Measurements from ENCODE around the gene CXXC5. TPM values are rescaled to one million over a fixed set of nuclear protein-coding genes. Genes with fewer than 3 reads are reported as not detected.
"Not testable (repeated sequence)": the region's sequence is repeated elsewhere in the genome, so short reads cannot be mapped to it uniquely, and the experiment has no call there.

Gene CXXC5
- total RNA-seq, 1 experiment from 2014 or later: 85.0 TPM

DNA sequence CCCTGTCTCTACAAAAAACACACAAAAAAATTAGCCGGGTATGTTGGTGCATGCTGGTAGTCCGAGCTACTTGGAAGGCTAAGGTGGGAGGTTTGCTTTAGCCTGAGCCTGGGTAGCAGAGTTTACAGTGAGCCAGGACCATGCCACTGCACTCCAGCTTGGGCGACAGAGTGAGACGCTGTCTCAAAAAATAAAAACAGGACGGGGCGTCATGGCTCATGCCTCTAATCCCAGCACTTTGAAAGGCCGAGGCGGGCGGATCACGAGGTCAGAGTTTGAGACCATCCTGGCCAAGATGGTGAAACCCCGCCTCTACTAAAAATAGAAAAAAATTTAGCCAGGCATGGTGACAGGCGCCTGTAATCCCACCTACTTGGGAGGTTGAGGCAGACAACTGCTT is 46.7 kb upstream of the CXXC5 start:
- H3K9me3 ChIP-seq (ENCODE audit: control insufficient read depth, insufficient read depth, low read depth, low read length): no peaks in the 10 kb centered on the region
- no peak for ATAC-seq
- no TSS peak for BruUV-seq (replicated peaks)
- peaks cover 5% of the 10 kb centered on the region; the same call in 1 of the 2 replicates for H3K36me3 ChIP-seq (ENCODE audit: control insufficient read depth, insufficient read depth, low read length)
- peaks cover 6% of the 10 kb centered on the region for H3K4me1 ChIP-seq (ENCODE audit: control insufficient read depth, insufficient read depth, low read length)
- ChIA-PET POLR2A (no interaction called here), CTCF (no interaction called here)
- no peaks in the 10 kb centered on the region for H3K27me3 ChIP-seq (ENCODE audit: control insufficient read depth, insufficient read depth, low read length)
- in situ Hi-C loops (cut with HindIII; ENCODE audit: low pct_unique_long_range_greater_than_20kb, low sequenced_read_pairs): no loop called here
- no peak for DNase-seq (ENCODE audit: low read depth, low spot score)
- intact Hi-C loops (cut with micrococcal nuclease; ENCODE audit: unreplicated experiment): no loop called here
- H3K27ac ChIP-seq (ENCODE audit: low read length): no peak overlapping the region
- no peak overlapping the region for H3K4me3 ChIP-seq (ENCODE audit: low read depth in 2 of 2, low read length in 2 of 2)
- no peak for TF ChIP-seq POLR2AphosphoS5 (IDR thresholded peaks at IDR 0.05; ENCODE audit: low read depth, low read length)
- TF ChIP-seq SIN3A (IDR thresholded peaks at IDR 0.05; ENCODE audit: borderline replicate concordance, insufficient read depth, low read depth, low read length): no peak
- no peak for TF ChIP-seq TCF7L2 (IDR thresholded peaks at IDR 0.05; ENCODE audit: low read depth, low read length)
- TF ChIP-seq, protein P1, sequence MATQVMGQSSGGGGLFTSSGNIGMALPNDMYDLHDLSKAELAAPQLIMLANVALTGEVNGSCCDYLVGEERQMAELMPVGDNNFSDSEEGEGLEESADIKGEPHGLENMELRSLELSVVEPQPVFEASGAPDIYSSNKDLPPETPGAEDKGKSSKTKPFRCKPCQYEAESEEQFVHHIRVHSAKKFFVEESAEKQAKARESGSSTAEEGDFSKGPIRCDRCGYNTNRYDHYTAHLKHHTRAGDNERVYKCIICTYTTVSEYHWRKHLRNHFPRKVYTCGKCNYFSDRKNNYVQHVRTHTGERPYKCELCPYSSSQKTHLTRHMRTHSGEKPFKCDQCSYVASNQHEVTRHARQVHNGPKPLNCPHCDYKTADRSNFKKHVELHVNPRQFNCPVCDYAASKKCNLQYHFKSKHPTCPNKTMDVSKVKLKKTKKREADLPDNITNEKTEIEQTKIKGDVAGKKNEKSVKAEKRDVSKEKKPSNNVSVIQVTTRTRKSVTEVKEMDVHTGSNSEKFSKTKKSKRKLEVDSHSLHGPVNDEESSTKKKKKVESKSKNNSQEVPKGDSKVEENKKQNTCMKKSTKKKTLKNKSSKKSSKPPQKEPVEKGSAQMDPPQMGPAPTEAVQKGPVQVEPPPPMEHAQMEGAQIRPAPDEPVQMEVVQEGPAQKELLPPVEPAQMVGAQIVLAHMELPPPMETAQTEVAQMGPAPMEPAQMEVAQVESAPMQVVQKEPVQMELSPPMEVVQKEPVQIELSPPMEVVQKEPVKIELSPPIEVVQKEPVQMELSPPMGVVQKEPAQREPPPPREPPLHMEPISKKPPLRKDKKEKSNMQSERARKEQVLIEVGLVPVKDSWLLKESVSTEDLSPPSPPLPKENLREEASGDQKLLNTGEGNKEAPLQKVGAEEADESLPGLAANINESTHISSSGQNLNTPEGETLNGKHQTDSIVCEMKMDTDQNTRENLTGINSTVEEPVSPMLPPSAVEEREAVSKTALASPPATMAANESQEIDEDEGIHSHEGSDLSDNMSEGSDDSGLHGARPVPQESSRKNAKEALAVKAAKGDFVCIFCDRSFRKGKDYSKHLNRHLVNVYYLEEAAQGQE (IDR thresholded peaks at IDR 0.05; ENCODE audit: insufficient read depth in 1 of 2, low read depth in 2 of 2, low read length in 1 of 2): no peak
- TF ChIP-seq CTCF (IDR thresholded peaks at IDR 0.05): no peak

GRCh38 chr5:139601948-139602347 is 46.2 kb upstream of the CXXC5 start:
- DNase-seq (ENCODE audit: low read depth, low spot score); H3K36me3 ChIP-seq (ENCODE audit: control insufficient read depth, insufficient read depth, low read length); intact Hi-C loops (cut with micrococcal nuclease; ENCODE audit: unreplicated experiment); POLR2A ChIA-PET; H3K9me3 ChIP-seq (ENCODE audit: control insufficient read depth, insufficient read depth, low read depth, low read length); H3K4me3 ChIP-seq (ENCODE audit: low read depth in 2 of 2, low read length in 2 of 2); H3K27ac ChIP-seq (ENCODE audit: low read length); in situ Hi-C loops (cut with HindIII; ENCODE audit: low pct_unique_long_range_greater_than_20kb, low sequenced_read_pairs); H3K27me3 ChIP-seq (ENCODE audit: control insufficient read depth, insufficient read depth, low read length); ATAC-seq; BruUV-seq (replicated peaks); H3K4me1 ChIP-seq (ENCODE audit: control insufficient read depth, insufficient read depth, low read length); CTCF ChIA-PET: not testable (repeated sequence)

GRCh38 chr5:139605887-139606286 is 42.3 kb upstream of the CXXC5 start:
- TF ChIP-seq POLR2AphosphoS5 (IDR thresholded peaks at IDR 0.05; ENCODE audit: low read depth, low read length): no peak
- TF ChIP-seq, protein P1 (IDR thresholded peaks at IDR 0.05; ENCODE audit: insufficient read depth in 1 of 2, low read depth in 2 of 2, low read length in 1 of 2): no peak
- TF ChIP-seq CTCF (IDR thresholded peaks at IDR 0.05): no peak
- no peak for TF ChIP-seq TCF7L2 (IDR thresholded peaks at IDR 0.05; ENCODE audit: low read depth, low read length)
- no peak for TF ChIP-seq SIN3A (IDR thresholded peaks at IDR 0.05; ENCODE audit: borderline replicate concordance, insufficient read depth, low read depth, low read length)
- ATAC-seq (no peak), DNase-seq (ENCODE audit: low read depth, low spot score) (no peak)
- intact Hi-C loops (cut with micrococcal nuclease; ENCODE audit: unreplicated experiment): no loop called here
- Histone ChIP-seq H3K4me3 (ENCODE audit: low read depth in 2 of 2, low read length in 2 of 2) (no peak overlapping the region), H3K27me3 (ENCODE audit: control insufficient read depth, insufficient read depth, low read length) (no peaks in the 10 kb centered on the region), H3K27ac (ENCODE audit: low read length) (no peak overlapping the region), H3K36me3 (ENCODE audit: control insufficient read depth, insufficient read depth, low read length) (peaks cover 5% of the 10 kb centered on the region; the same call in 1 of the 2 replicates), H3K4me1 (ENCODE audit: control insufficient read depth, insufficient read depth, low read length) (no peaks in the 10 kb centered on the region), H3K9me3 (ENCODE audit: control insufficient read depth, insufficient read depth, low read depth, low read length) (no peaks in the 10 kb centered on the region)
- no TSS peak for BruUV-seq (replicated peaks)
- CTCF ChIA-PET: no interaction called here
- in situ Hi-C loops (cut with HindIII; ENCODE audit: low pct_unique_long_range_greater_than_20kb, low sequenced_read_pairs): no loop called here
- POLR2A ChIA-PET: no interaction called here

All from Panc1 (cell line).